Measurements from ENCODE around the gene CERS6. TPM values are rescaled to one million over a fixed set of nuclear protein-coding genes. Genes with fewer than 3 reads are reported as not detected.

CERS6 gene
- total and polyA plus RNA-seq, 12 donors: 5.0 to 110 (median 29.6) TPM

GRCh38 chr2:168562971-168563370, 106.9 kb downstream of the CERS6 start:
- Histone ChIP-seq H3K36me3 (replicated peaks in 1 of 2) (no peaks in the 10 kb centered on the region), H3K27me3 (no peaks in the 10 kb centered on the region), H3K9me3 (replicated peaks in 1 of 3) (no peaks in the 10 kb centered on the region), H3K4me3 (no peak overlapping the region), H3K4me1 (replicated peaks in 1 of 2) (peaks cover 0 to 35% of the 10 kb centered on the region in 2 donors), H3K27ac (peak overlapping the region in 2 of 5 donors; percentile 38 to 69)
- WGBS, 4 donors: 94 to 100% (median 98%) methylated on average over 1 of the region's 1 CpG
- intact Hi-C loops (cut with DNase I): no loop called here
- no peak for DNase-seq
- TF ChIP-seq POLR2A (IDR thresholded peaks at IDR 0.05): no peak
- no peak for TF ChIP-seq CTCF (IDR thresholded peaks at IDR 0.05)

- intact Hi-C loops (cut with DNase I): no loop called here
- no peak for DNase-seq
- H3K4me3 ChIP-seq: no peak overlapping the region
- no peak for TF ChIP-seq POLR2A (IDR thresholded peaks at IDR 0.05)
- no peak for TF ChIP-seq CTCF (IDR thresholded peaks at IDR 0.05)
- no peak overlapping the region for H3K27ac ChIP-seq
- H3K27me3 ChIP-seq: no peaks in the 10 kb centered on the region
- peaks cover 0 to 31% of the 10 kb centered on the region in 2 donors for H3K4me1 ChIP-seq (replicated peaks in 1 of 2)
- H3K9me3 ChIP-seq (replicated peaks in 1 of 3): no peaks in the 10 kb centered on the region
- no peaks in the 10 kb centered on the region for H3K36me3 ChIP-seq (replicated peaks in 1 of 2)
Observed at GRCh38 chr2:168564641-168565040, 108.6 kb downstream of the CERS6 start.

DNA sequence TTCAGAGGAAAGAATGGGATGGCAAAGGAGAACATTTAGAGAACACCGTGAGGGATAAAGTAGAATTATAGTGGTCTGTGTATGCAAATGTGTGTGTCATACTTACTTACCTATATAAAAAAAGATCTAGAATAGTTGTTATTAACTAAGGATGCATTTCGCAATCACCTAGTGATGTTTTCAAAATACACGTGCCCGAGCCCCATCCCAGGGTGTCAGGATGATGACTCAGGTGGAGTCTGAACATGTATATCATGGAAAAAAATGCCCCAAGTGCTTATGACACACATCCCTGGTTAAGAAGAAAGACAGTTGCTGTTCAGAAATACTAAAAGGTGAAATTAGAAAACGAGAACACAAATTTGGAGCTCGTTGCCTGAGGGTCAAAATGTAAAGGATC, 109.0 kb downstream of the CERS6 start:
- no peak for TF ChIP-seq CTCF (IDR thresholded peaks at IDR 0.05)
- TF ChIP-seq POLR2A (IDR thresholded peaks at IDR 0.05): no peak
- no peak overlapping the region for H3K27ac ChIP-seq
- no peaks in the 10 kb centered on the region for H3K36me3 ChIP-seq (replicated peaks in 1 of 2)
- no peak overlapping the region for H3K4me3 ChIP-seq
- intact Hi-C loops (cut with DNase I): no loop called here
- no peaks in the 10 kb centered on the region for H3K27me3 ChIP-seq
- no peaks in the 10 kb centered on the region for H3K9me3 ChIP-seq (replicated peaks in 1 of 3)
- H3K4me1 ChIP-seq (replicated peaks in 1 of 2): peaks cover 0 to 31% of the 10 kb centered on the region in 2 donors
- DNase-seq: peak in 1 of 7 donors; percentile 21
- WGBS, 4 donors: 77 to 84% (median 82%) methylated on average over 6 of the region's 6 CpGs

DNA sequence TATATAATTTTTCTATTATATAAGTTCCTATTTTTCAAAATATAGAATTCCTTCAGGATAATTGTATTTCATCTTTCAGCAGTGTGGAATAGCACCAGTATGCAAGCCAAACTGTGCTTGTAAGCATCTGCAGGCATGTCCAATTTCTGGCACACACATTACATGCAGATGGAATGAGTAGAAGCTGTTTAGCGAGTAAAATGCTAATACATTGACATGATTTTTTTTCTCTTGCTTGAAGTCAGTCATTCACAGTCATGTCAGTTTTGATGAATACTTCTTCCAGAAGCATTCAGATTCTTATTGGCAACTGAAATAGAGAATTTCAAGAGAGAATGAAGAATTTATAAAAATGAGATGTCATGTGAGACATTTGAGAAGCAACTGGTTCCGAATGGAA, 109.4 kb downstream of the CERS6 start:
- no peak overlapping the region for H3K4me3 ChIP-seq
- no peaks in the 10 kb centered on the region for H3K9me3 ChIP-seq (replicated peaks in 1 of 3)
- H3K4me1 ChIP-seq (replicated peaks in 1 of 2): peaks cover 0 to 29% of the 10 kb centered on the region in 2 donors
- H3K27ac ChIP-seq: no peak overlapping the region
- H3K36me3 ChIP-seq (replicated peaks in 1 of 2): no peaks in the 10 kb centered on the region
- WGBS, 4 donors: 93 to 98% (median 98%) methylated on average over 2 of the region's 2 CpGs
- intact Hi-C loops (cut with DNase I): no loop called here
- no peak for DNase-seq
- no peaks in the 10 kb centered on the region for H3K27me3 ChIP-seq
- TF ChIP-seq CTCF (IDR thresholded peaks at IDR 0.05): no peak
- TF ChIP-seq POLR2A (IDR thresholded peaks at IDR 0.05): no peak
